Inflammatory macrophage treated with lipopolysaccharide for 4 hours (primary cell): ENCODE measurements around the gene SLC28A1.
"Not testable (repeated sequence)": the region's sequence is repeated elsewhere in the genome, so short reads cannot be mapped to it uniquely, and the experiment has no call there.

Experiments
- DNase-seq: peaks from one replicate; pipeline ENCODE4 v3.0.0-alpha.2; 2020

Gene SLC28A1

GRCh38 chr15:84862214-84862975 is 22.1 kb upstream of the SLC28A1 start:
- DNase-seq, result no peak

GRCh38 chr15:84863565-84864443 is 20.7 kb upstream of the SLC28A1 start:
- peak; percentile 53 for DNase-seq

DNA sequence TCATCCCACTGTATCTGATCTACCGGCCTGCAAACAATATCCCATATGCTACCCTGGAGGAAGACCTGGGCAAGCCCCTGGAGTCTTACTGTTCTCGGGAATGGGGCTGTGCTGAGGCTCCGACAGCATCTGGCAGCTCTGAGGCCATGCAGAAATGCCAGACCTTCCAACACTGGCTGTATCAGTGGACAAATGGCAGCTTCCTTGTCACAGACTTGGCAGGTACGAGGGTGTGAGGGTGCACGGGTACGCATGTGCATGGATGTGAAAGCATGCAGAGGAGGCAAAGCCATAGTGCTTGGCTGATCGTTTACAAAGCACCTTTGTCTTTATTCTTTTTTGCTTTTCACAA is 20.0 kb upstream of the SLC28A1 start:
- no peak for DNase-seq

DNA sequence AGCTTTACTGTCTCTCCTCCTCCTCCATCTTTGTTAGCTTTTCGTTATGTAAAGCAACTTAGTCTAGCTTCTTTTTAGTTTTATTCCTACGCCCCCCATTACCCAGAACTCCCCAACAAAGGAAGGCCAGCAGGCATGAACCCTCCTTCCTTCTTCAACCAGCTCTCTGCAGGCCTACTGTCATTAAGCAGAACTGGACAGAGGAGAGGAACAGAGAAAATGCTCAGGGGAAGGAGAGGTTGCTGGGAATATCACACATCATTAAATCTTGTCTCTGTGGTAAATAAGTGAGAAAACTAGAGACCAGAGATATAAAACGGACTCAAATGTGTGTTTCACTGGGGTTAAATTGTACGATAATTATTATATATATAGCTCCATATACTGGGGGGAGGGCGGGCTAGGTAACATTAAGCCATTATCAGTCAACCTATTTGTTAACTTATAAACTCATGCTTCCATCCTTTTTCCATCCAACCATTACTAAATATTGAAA is 19.3 kb upstream of the SLC28A1 start:
- no peak for DNase-seq

GRCh38 chr15:84868037-84868880 is 16.2 kb upstream of the SLC28A1 start:
- DNase-seq, result no peak

DNA sequence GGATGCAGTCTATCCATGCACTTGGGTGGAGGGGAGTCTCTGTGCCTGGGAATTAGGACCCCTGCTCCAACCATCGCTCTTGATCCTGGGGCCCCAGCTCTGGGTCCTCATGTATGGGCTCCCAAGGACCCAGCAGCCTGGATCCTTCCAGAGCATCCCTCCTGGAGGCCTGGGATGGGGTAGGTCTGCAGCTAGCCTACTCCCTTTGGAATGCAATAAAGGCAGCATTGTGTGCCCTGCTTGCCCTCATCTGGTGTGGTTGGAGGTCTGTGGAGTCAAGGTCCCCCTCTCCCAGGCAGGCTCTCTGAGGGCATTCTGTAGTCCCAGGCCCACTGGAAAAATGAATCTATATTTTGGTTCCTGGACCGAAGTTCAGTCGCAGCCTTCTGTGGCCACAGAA is 15.0 kb upstream of the SLC28A1 start:
- no peak for DNase-seq

GRCh38 chr15:84871428-84871985 is 13.0 kb upstream of the SLC28A1 start:
- DNase-seq, result no peak

DNA sequence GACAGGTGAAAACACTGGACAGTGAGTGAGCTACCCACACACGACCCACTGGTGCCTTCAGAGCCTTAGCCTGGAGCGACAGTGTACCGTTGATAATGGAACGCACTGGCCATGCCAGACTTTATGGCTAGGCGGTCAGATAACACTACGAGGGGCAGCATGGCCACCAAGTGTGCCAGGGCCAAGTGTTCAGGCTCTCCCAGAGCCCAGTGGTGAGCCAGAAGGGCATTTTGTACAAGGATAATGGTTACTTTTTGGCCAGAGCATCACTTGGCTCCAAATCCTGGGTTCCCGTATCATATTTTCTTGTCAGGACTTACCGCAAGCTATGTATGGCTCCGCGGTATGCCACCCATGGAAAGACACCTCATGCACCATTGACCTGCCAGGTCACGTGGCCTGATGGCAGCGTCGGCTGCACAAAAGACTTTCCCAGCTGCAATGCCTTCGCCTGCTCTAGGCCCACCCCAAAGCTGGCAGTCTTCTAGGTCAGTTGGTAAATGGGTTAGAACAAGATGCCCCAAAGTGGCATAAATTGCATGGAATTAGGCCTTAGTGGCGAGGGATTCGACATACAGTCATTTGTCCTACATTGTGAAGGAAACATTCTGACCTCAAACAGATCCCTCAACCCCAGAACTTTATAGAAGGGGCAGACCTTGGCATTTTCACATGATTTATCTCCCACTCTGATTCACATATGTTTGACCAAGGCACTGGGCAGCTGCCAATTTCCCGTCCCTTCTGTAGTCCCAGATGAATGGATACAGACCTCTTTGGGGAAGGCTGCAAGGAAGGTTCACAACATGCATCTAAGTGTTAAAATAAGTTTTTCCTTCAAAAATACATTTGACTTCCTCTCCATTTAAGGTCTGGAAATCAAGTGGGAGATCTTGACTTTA is 12.2 kb upstream of the SLC28A1 start:
- no peak for DNase-seq

DNA sequence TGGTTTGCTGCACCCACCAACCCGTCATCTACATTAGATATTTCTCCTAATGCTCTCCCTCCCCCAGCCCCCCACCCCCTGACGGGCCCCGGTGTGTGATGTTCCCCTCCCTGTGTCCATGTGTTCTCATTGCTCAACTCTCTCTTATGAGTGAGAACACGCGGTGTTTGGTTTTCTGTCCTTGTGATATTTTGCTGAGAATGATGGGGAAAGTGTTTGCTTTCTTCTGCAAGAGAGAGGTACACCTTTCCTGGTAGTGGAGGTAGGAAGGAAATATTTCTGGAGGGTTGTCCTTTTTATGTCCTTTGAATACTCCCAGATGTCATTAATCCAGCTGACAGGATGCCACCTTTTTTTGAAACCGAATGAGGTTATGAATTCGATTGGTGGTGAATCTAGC is 10.5 kb upstream of the SLC28A1 start:
- DNase-seq, result no peak

DNA sequence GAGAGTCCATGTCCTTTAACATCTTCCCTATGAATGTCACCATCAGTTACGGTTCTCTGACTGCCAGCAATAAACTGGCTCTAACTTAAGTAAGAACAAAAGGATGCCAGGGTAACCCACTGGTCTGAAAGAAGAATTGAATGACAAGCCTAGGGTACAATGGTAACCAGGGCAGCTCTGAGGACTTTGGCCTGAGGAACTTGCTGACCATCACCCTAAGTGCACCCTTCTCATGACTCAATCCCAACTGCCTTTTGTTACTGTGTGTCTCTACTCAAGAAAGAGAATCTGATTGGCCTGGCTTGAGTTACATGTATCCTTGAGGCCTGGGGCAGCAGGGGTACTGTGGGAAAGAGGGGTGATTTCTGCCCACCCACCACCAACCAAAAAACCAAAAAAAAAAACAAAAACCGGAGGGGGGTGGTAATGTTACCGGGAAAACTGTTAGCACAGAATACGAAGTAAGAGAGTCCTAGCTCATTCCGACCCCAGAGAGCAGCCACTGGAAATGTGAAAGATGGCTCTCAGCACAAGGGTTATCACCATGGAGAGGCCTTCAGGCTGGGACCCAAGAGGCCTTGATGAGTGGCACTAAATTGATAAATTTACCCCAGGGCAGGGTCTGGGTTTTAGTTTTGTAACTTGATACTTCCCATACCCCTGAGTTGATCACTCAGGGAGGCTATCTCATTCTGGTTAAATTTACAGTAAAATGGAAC is 9.3 kb upstream of the SLC28A1 start:
- DNase-seq, result no peak

GRCh38 chr15:84876269-84876668 is 8.2 kb upstream of the SLC28A1 start:
- DNase-seq, result no peak

- DNase-seq, result not testable (repeated sequence)
Observed at GRCh38 chr15:84877701-84878100, 6.8 kb upstream of the SLC28A1 start.

- peak; percentile 57 for DNase-seq
Observed at GRCh38 chr15:84878504-84878903, 6.0 kb upstream of the SLC28A1 start.

- no peak for DNase-seq
Observed at GRCh38 chr15:84879088-84879780, 5.2 kb upstream of the SLC28A1 start.

- no peak for DNase-seq
Observed at GRCh38 chr15:84880007-84880406, 4.5 kb upstream of the SLC28A1 start.

DNA sequence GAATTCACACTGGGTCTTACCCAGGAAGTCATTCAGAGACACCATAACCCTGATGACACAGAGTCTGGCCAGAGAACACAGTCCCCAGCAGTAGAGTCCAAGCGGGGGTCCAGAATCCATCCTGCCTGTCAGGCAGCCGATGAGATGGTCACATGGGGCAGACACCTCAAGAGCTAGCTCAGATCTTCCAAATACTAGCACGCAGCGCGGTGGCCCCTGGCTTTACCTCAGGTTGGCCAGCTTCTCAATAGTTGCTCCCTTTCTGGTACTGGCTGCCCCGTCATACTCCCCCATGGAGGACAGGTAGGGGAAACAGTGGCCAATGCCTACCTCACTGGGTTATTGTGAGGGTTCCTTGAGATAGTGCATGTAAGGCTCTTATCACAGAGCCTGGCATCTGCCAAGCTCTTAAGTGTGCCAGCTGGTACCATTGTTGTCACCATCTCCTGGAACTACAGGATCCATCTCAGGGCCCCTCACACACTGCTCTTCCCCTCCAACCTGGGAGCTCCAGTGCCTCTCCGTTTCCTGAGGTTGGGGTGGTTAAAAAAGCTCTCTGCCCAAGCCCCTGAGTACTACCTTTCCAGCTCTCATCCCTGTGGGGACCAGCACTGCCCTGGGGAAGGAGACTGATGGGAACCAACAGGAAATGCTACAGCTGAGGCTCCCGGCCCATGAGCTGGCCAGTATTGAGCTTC is 3.5 kb upstream of the SLC28A1 start:
- no peak for DNase-seq

- DNase-seq, result no peak
Observed at GRCh38 chr15:84881520-84881830, 3.0 kb upstream of the SLC28A1 start.

- no peak for DNase-seq
Observed at GRCh38 chr15:84883466-84883865, 996 bp upstream of the SLC28A1 start.

DNA sequence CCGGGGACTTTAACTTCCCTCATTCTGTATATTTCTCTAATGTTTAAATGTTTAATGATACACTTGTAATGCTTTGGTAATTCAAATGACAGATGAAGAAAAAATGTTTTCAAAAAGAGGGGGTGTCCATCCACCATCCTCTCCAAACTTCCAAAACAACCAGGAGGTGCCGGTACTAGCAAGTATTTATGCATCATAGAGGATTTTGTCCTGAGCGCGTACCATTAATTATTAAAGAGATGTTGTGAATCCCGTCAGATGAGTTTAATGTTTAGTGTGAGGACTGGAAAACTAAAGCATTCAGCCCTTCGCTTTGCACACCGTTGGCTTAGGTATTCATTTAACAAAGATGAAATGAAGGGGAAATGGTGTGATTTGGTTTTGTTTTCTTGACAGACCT is 1.3 kb downstream of the SLC28A1 start:
- no peak for DNase-seq
